Measurements from ENCODE around the gene PLB1.

DNA sequence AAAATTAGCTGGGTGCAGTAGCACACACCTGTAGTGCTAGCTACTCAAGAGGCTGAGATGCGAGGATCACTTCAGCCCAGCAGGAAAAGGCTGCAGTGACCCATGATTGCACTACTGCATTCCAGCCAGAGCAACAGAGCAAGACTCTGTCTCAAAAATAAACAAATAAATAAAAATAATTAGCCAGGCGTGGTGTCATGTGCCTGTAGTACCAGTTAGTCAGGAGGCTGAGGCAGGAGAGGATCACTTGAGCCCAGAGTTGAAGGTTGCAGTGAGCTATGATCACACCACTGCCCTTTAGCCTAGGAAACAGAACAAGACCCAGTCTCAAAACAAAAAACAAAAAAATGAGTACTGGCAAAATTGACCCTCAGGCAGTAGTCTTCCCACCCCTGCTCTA is 193.9 kb downstream of the PLB1 start:
- TF ChIP-seq, protein P1, sequence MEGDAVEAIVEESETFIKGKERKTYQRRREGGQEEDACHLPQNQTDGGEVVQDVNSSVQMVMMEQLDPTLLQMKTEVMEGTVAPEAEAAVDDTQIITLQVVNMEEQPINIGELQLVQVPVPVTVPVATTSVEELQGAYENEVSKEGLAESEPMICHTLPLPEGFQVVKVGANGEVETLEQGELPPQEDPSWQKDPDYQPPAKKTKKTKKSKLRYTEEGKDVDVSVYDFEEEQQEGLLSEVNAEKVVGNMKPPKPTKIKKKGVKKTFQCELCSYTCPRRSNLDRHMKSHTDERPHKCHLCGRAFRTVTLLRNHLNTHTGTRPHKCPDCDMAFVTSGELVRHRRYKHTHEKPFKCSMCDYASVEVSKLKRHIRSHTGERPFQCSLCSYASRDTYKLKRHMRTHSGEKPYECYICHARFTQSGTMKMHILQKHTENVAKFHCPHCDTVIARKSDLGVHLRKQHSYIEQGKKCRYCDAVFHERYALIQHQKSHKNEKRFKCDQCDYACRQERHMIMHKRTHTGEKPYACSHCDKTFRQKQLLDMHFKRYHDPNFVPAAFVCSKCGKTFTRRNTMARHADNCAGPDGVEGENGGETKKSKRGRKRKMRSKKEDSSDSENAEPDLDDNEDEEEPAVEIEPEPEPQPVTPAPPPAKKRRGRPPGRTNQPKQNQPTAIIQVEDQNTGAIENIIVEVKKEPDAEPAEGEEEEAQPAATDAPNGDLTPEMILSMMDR (IDR thresholded peaks at IDR 0.05), result no peak
- TF ChIP-seq POLR2A (IDR thresholded peaks at IDR 0.05), result no peak
